Vagina (tissue), 2 donors: ENCODE data around the gene FOXN1. TPM values are rescaled to one million over a fixed set of nuclear protein-coding genes. Genes with fewer than 3 reads are reported as not detected.

Source experiments
- DNase-seq, 2 donors: peaks; one replicate each; pipeline ENCODE4 v3.0.0-alpha.2; 2017; ENCODE audit errors: extremely low spot score in 2 of 2
- H3K27ac ChIP-seq: fragments of 200-600 bp; sonication (generic); one replicate; pipeline ENCODE4 v1.5.1; 2019
- H3K27me3 ChIP-seq: fragments of 200-600 bp; sonication (generic); one replicate; pipeline ENCODE4 v1.5.1; 2019
- H3K36me3 ChIP-seq, 2 donors: fragments of 200-600 bp; sonication (generic); one replicate each; pipeline ENCODE4 v1.5.1; 2017 to 2019
- H3K4me1 ChIP-seq: fragments of 200-600 bp; sonication (generic); one replicate; pipeline ENCODE4 v1.5.1; 2019
- H3K4me3 ChIP-seq, 2 donors: fragments of 200-600 bp; sonication (generic); 1 replicate in 1 of 2; 2 replicates in 1 of 2; pipeline ENCODE4 v1.5.1; 2016 to 2019
- H3K9me3 ChIP-seq: fragments of 200-600 bp; sonication (generic); one replicate; pipeline ENCODE4 v1.5.1; 2019
- CTCF ChIP-seq, 3 experiments: fragments of 450-650 bp in 2 of 3; fragments of 200-600 bp in 1 of 3; sonication (generic) in 1 of 3; IDR thresholded peaks; one replicate each; pipeline ENCODE4 v1.5.1; 2017 to 2019; ENCODE audit warnings: antibody characterized with exemption in 3 of 3, mild to moderate bottlenecking in 2 of 3, moderate library complexity in 2 of 3
- POLR2A ChIP-seq, 2 donors: fragments of 450-650 bp; IDR thresholded peaks; one replicate each; pipeline ENCODE4 v1.6.1; 2017; ENCODE audit warnings: antibody characterized with exemption in 2 of 2, mild to moderate bottlenecking in 2 of 2, moderate library complexity in 2 of 2
- POLR2AphosphoS5 ChIP-seq, 2 donors: sonication (generic); formaldehyde crosslinking; IDR thresholded peaks; one replicate each; pipeline ENCODE4 v1.9.0; 2017; ENCODE audit warnings: antibody characterized with exemption in 2 of 2, mild to moderate bottlenecking in 2 of 2, low read depth in 1 of 2; ENCODE audit not compliant: insufficient read depth in 1 of 2
- intact Hi-C: fragments of 100-400 bp; cut with DNase I; formaldehyde crosslinking; loops from one replicate; pipeline ENCODE4 v1.15.1; 2023
- total RNA-seq: library from RNA; depleted of rRNA; stranded (reverse); fragments of >200 nt; gene quantifications from one replicate; pipeline ENCODE4 v1.2.3, GENCODE V29; 2016

FOXN1 gene
- total RNA-seq, 1 donor from 2014 or later = 3.4 TPM

- no peaks in the 10 kb centered on the region for H3K36me3 ChIP-seq
- peaks cover 17% of the 10 kb centered on the region for H3K4me1 ChIP-seq
- no peaks in the 10 kb centered on the region for H3K9me3 ChIP-seq
- no peaks in the 10 kb centered on the region for H3K27me3 ChIP-seq
- no peak overlapping the region for H3K4me3 ChIP-seq
- intact Hi-C loops = no loop called here
- peak overlapping the region; percentile 58 for H3K27ac ChIP-seq
- DNase-seq = no peak
- TF ChIP-seq POLR2A (IDR thresholded peaks at IDR 0.05) (no peak), POLR2AphosphoS5 (IDR thresholded peaks at IDR 0.05; ENCODE audit: insufficient read depth in 1 of 2, low read depth in 1 of 2) (no peak), CTCF (IDR thresholded peaks at IDR 0.05) (no peak)
These were observed 2.1 kb downstream of the FOXN1 start for GRCh38 chr17:28508211-28508724.

- Histone ChIP-seq H3K9me3 (no peaks in the 10 kb centered on the region), H3K36me3 (no peaks in the 10 kb centered on the region), H3K27me3 (no peaks in the 10 kb centered on the region), H3K4me3 (no peak overlapping the region), H3K4me1 (peaks cover 31% of the 10 kb centered on the region), H3K27ac (no peak overlapping the region)
- intact Hi-C loops = no loop called here
- TF ChIP-seq POLR2AphosphoS5 (IDR thresholded peaks at IDR 0.05; ENCODE audit: insufficient read depth in 1 of 2, low read depth in 1 of 2) = no peak
- TF ChIP-seq POLR2A (IDR thresholded peaks at IDR 0.05) = no peak
- TF ChIP-seq CTCF (IDR thresholded peaks at IDR 0.05) = no peak
- DNase-seq = no peak
These were observed 3.6 kb downstream of the FOXN1 start for GRCh38 chr17:28509789-28510188.

GRCh38 chr17:28511858-28512461 is 5.8 kb downstream of the FOXN1 start:
- TF ChIP-seq POLR2A (IDR thresholded peaks at IDR 0.05) (no peak), POLR2AphosphoS5 (IDR thresholded peaks at IDR 0.05; ENCODE audit: insufficient read depth in 1 of 2, low read depth in 1 of 2) (no peak), CTCF (IDR thresholded peaks at IDR 0.05) (no peak)
- intact Hi-C loops = no loop called here

GRCh38 chr17:28513476-28513875 is 7.3 kb downstream of the FOXN1 start:
- Histone ChIP-seq H3K36me3 (no peaks in the 10 kb centered on the region), H3K27me3 (no peaks in the 10 kb centered on the region), H3K4me3 (no peak overlapping the region), H3K4me1 (peaks cover 24% of the 10 kb centered on the region), H3K9me3 (no peaks in the 10 kb centered on the region), H3K27ac (no peak overlapping the region)
- intact Hi-C loops = no loop called here
- no peak for TF ChIP-seq POLR2A (IDR thresholded peaks at IDR 0.05)
- no peak for DNase-seq

More at GRCh38 chr17:28511858-28512461, 5.8 kb downstream of the FOXN1 start:
- Histone ChIP-seq H3K36me3 (no peaks in the 10 kb centered on the region), H3K4me1 (peaks cover 24% of the 10 kb centered on the region), H3K27me3 (no peaks in the 10 kb centered on the region), H3K4me3 (no peak overlapping the region), H3K27ac (no peak overlapping the region), H3K9me3 (no peaks in the 10 kb centered on the region)
- DNase-seq = no peak

GRCh38 chr17:28514561-28515002 is 8.4 kb downstream of the FOXN1 start:
- no peak overlapping the region for H3K4me3 ChIP-seq
- H3K27me3 ChIP-seq = no peaks in the 10 kb centered on the region

More at GRCh38 chr17:28514561-28515002, 8.4 kb downstream of the FOXN1 start:
- no peaks in the 10 kb centered on the region for H3K9me3 ChIP-seq
- no peaks in the 10 kb centered on the region for H3K36me3 ChIP-seq
- intact Hi-C loops = no loop called here
- H3K4me1 ChIP-seq = peaks cover 18% of the 10 kb centered on the region
- TF ChIP-seq CTCF (IDR thresholded peaks at IDR 0.05) = no peak
- no peak for TF ChIP-seq POLR2A (IDR thresholded peaks at IDR 0.05)
- TF ChIP-seq POLR2AphosphoS5 (IDR thresholded peaks at IDR 0.05; ENCODE audit: insufficient read depth in 1 of 2, low read depth in 1 of 2) = no peak
- H3K27ac ChIP-seq = peak overlapping the region; percentile 56
- no peak for DNase-seq
